Activated CD4-positive, CD25-positive, alpha-beta regulatory T cell treated with anti-CD3 and anti-CD28 coated beads, Interleukin-2, amount 50 U/mL, for 72 hours (primary cell): ENCODE data around the gene C1orf74.

Experiments used
- DNase-seq: peaks from one replicate; pipeline ENCODE4 v3.0.0; 2021

The C1orf74 gene

GRCh38 chr1:209784265-209785169, at the start of gene C1orf74:
TSS of gene C1orf74 (minus strand) at chr1:209784559. CDS start at chr1:209783634, 925 bp downstream.
- DNase-seq = peak; percentile 99

- DNase-seq = no peak
These were observed 47.3 kb upstream of the C1orf74 start for GRCh38 chr1:209831615-209832014.

DNA sequence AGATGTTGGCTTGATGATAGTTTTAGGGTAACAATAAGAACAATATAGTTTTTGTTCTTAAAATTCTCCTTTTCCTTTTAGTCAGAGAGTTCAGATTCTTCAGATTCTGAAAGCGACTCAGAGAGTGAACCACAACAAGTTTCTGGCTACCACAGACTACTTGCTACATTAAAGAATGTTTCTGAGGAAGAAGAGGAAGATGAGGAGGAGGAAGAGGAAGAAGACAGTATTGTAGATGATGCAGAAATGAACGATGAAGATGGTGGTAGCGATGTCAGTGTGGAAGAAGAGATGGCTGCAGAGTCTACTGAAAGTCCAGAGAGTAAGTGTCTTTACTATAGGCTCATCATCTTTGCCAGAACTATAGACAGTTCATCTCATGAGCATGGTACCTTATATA, 46.4 kb upstream of the C1orf74 start:
- DNase-seq = no peak

GRCh38 chr1:209829716-209830115, 45.4 kb upstream of the C1orf74 start:
- no peak for DNase-seq

GRCh38 chr1:209827384-209828262, 43.3 kb upstream of the C1orf74 start, which contains the start of gene UTP25:
TSS of gene UTP25 (plus strand) at chr1:209827972. CDS start at chr1:209828064, 92 bp downstream.
- peak; percentile 92 for DNase-seq

GRCh38 chr1:209825591-209826434, 41.5 kb upstream of the C1orf74 start:
- DNase-seq = no peak

DNA sequence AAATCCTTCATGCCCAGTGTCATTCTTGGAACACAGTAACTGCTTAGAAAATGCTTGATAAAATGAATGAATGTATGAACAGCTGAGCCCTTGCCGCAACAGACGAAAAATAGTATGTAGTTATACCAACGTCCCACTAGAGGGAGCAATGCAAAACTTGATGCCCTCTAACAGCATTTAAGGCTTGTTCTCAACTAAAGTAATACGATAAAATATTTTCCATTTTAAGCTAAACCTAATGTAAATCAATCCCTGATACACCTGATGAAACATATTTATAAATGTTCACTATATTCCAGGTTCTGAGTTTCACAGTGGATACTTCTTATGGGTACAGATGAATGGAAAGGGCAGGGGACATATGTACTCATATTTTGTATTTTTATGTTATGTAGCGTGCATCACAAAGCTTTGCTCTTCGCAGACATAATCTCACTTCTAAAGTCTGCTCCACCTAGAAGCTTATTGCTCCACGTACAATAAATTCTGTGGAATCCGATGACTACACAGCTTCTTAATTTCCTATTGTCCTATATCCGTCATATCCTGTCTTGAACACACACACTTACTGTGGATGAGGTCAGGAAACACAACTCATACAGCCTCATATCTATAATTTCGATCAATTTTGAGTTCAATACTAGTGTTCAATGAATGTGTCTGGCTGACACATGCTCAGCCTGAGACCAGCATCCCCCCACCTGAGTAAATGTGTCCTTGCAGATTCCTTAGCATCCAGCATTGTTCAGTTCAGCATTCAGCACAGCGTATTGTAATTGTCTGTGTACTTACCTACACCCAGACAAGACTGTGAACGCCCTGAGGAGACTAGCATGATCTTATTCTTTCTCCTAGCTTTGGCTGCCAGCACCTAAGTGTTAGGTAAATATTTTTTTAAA, 39.0 kb upstream of the C1orf74 start:
- DNase-seq = no peak

GRCh38 chr1:209822706-209823105, 38.3 kb upstream of the C1orf74 start:
- no peak for DNase-seq

DNA sequence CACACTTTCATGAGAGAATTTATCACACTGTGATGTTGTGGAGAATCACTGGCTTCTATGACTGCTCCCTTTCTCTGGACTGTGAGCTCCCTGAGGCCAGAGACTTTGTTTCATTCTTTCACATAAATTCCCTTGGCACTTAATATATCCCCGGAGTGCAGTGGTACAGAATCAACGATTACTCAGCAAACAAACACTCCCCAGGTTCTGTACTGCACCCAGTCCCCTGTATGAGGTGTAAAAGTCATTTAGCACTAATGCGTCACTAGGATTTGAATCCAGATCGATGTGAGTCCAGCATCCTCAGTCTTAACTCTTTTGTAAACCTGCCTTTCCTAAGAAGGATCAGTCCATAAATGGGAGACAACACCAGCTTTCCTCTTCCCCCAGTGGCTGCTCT, 36.6 kb upstream of the C1orf74 start:
- no peak for DNase-seq

- DNase-seq = no peak
These were observed 34.7 kb upstream of the C1orf74 start for GRCh38 chr1:209819058-209819457.

DNA sequence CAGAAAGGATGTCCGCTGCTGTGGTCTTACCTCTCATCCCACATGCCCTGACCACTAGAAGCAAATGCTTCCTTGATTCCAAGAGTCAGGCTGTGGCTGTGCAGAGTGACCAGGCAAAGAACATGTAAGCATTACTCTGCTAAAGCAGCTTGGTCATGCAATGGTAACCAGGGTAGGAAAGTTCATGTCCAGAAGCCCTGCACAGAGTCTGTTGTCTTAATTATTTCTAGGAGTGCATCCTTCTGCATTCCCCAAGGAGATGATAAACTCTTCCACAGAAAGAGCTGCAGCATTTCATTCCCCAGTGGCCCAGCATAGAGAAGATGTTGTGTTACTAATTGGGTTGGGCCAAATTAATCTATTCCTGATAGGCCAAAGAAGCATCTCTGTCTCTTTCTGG, 33.3 kb upstream of the C1orf74 start:
- DNase-seq = no peak

GRCh38 chr1:209816923-209817322, 32.6 kb upstream of the C1orf74 start:
- DNase-seq = no peak

- DNase-seq = no peak
These were observed 31.6 kb upstream of the C1orf74 start for GRCh38 chr1:209815931-209816341.

DNA sequence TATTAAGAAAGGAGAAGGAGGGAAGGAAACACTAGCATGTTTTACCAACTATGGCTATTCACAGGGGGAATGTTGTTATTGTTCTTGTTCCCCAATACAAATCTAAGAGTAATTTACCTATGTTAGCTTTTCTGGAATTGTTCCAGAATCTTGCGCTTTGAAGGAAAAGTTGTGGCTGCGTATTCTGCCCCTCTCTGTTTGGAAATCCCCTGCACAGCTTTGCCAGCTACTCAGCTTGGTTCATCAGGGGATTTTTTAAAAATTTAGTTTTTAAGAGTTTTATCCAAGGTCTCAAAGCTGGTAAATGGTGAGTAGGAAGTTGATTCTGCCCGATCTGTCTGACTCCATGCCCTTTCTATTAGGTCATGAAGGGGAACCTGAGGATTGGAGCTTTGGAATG, 31.1 kb upstream of the C1orf74 start:
- no peak for DNase-seq

- DNase-seq = no peak
These were observed 29.5 kb upstream of the C1orf74 start for GRCh38 chr1:209813902-209814301.

GRCh38 chr1:209810783-209811182, 26.4 kb upstream of the C1orf74 start:
- DNase-seq = no peak

DNA sequence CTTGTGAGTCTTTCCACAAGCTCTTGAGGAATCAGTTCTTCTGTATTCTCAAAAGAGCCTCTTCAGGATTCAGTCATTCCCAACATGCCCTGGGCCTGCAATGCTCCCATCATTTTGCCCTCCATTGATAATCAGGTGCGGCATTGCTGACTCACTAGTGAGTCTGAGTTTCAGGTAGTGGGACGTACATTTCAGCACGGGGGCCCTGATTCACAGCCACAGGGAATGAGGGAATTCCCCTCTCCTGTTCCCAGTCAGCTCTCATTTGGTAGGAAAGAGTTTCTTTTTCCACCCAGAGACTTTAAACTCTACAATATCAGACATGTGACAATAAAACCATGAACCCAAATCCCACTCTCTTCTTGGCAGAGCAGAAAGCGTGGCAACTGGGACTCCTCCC, 25.3 kb upstream of the C1orf74 start:
- no peak for DNase-seq

- DNase-seq = no peak
These were observed 23.8 kb upstream of the C1orf74 start for GRCh38 chr1:209808059-209808581.

DNA sequence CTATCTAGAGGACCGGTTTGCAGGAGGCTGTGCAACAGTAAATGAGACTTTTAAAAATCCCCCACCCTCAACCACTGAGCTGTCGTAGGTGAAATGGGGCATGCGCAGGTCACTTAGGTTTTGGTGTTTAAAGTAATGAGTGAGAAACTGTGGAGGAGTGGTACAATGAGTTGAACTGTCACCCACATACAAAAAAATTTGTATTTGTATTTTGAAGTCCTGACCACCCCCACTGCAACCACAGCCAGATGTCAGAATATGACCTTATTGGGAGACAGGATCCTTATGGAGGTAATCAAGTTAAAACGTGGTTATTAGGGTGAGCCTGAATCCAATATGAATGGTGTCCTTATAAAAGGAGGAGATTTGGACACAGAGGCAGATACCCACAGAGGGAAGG, 23.1 kb upstream of the C1orf74 start:
- no peak for DNase-seq

- peak; percentile 65 for DNase-seq
These were observed 21.8 kb upstream of the C1orf74 start, which contains the start of gene IRF6 for GRCh38 chr1:209805875-209806760. TSS of gene IRF6 (minus strand) at chr1:209806142. CDS start at chr1:209801413, 4,729 bp downstream.
